HEK293T (cell line): ENCODE data around the gene CXCL5.

Experiments
- ARNT ChIP-seq: fragments of 450-650 bp; IDR thresholded peaks from 2 replicates; pipeline ENCODE4 v1.6.1; 2017; ENCODE audit warnings: mild to moderate bottlenecking
- BHLHE40 ChIP-seq: fragments of 450-650 bp; IDR thresholded peaks from 2 replicates; pipeline ENCODE4 v1.6.1; 2016; ENCODE audit warnings: mild to moderate bottlenecking, moderate library complexity, borderline replicate concordance
- ELF4 ChIP-seq: fragments of 450-650 bp; IDR thresholded peaks from 2 replicates; pipeline ENCODE4 v1.6.1; 2017; ENCODE audit warnings: antibody characterized with exemption
- FOXA1 ChIP-seq: fragments of 450-650 bp; IDR thresholded peaks from 2 replicates; pipeline ENCODE4 v1.6.1; 2016; ENCODE audit warnings: mild to moderate bottlenecking
- FOXM1 ChIP-seq: fragments of 450-650 bp; IDR thresholded peaks from 2 replicates; pipeline ENCODE4 v1.6.1; 2017; ENCODE audit warnings: mild to moderate bottlenecking, borderline replicate concordance
- HDGF ChIP-seq: fragments of 450-650 bp; IDR thresholded peaks from 2 replicates; pipeline ENCODE4 v1.6.1; 2017; ENCODE audit warnings: antibody characterized with exemption, borderline replicate concordance
- LEF1 ChIP-seq: fragments of 450-650 bp; IDR thresholded peaks from 2 replicates; pipeline ENCODE4 v1.6.1; 2017; ENCODE audit warnings: mild to moderate bottlenecking, borderline replicate concordance
- NFRKB ChIP-seq: fragments of 450-650 bp; IDR thresholded peaks from 2 replicates; pipeline ENCODE4 v1.6.1; 2016; ENCODE audit warnings: mild to moderate bottlenecking, moderate library complexity
- SUZ12 ChIP-seq: fragments of 450-650 bp; IDR thresholded peaks from 2 replicates; pipeline ENCODE4 v1.6.1; 2016; ENCODE audit warnings: mild to moderate bottlenecking
- TARDBP ChIP-seq: fragments of 450-650 bp; IDR thresholded peaks from 2 replicates; pipeline ENCODE4 v1.6.1; 2016
- ZNF384 ChIP-seq: fragments of 450-650 bp; IDR thresholded peaks from 2 replicates; pipeline ENCODE4 v1.6.1; 2016

DNA sequence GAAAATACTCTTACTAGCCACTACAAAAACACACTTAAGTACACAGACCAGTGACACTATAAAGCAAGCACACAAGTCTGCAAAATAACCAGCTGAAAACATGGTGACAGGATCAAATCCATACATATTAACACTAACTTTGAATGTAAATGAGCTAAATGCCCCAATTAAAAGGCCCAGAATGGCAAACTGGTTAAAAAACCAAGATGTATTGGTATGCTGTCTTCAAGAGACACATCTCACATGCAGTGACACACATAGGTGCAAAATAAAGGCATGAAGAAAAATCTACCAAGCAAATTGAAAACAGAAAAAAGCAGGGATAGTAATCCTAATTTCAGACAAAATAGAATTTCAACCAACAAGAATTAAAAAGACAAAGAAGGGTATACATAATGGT, 27.5 kb downstream of the CXCL5 start:
- TF ChIP-seq TARDBP (no peak), BHLHE40 (no peak), ARNT (no peak), FOXA1 (no peak), SUZ12 (no peak), HDGF (no peak), ZNF384 (no peak), NFRKB (no peak), LEF1 (no peak), FOXM1 (no peak), ELF4 (no peak)
